ENCODE measurements around the gene MED25. TPM values are rescaled to one million over a fixed set of nuclear protein-coding genes. Genes with fewer than 3 reads are reported as not detected.

The MED25 gene
- total and polyA plus RNA-seq, 2 of the 8 experiments (the other 6 are each of a cell fraction or from before 2014, with no cell fraction given) = 21.6 to 71.4 TPM

DNA sequence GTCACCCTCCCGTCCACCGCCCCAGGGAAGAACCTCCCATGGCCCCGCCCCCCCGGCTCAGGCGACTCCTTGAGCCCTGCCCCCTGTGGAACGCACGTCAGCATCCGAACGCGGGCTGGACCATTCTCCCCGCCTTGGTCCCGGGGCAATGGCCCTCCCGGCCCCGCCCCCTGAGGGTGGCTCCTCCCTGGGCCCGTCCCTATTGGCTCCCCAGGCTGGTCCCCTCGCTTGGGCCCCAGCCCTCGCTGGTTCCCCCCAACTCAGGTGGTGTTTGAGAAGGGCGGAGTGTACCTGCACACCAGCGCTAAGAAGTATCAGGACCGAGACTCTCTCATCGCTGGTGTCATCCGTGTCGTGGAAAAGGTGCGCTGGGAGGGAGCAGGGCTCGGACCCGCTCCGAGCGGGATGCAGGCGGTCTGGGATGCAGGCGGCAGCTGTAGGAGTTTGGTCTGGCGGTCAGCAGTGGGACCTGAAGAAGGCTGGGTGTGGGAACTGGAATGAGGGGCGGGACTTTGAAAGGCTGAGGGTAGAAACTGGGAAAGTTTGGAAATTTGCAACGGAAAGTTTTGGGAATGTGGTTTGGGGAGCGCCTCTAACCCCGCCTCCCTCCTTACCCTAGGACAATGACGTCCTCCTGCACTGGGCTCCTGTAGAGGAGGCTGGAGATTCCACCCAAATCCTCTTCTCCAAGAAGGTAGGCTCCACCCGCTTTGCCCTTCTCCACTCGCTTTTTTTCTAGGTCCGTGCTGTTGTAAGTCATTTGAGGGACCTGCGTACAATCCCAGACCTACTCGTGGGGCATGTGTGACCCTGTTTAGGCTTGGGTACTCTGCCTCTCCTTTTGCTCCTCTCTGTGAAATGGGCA is 60.0 kb downstream of the MED25 start:
- Histone ChIP-seq H3K23ac (ENCODE audit: insufficient read length) (no peak overlapping the region), H4K8ac (ENCODE audit: extremely low read depth, insufficient read depth, low read length) (peak overlapping the region; percentile 98), H3K79me1 (ENCODE audit: low read depth, low read length) (peaks cover 16% of the 10 kb centered on the region), H3K4me3 (ENCODE audit: extremely low read depth in 1 of 4, insufficient read depth in 2 of 4, low read depth in 3 of 4, low read length in 4 of 4) (peak overlapping the region; percentile 70 to 95 (median 91)), H2BK12ac (ENCODE audit: low read depth, low read length) (peak overlapping the region; percentile 96), H3K23me2 (ENCODE audit: low read depth, low read length) (peaks cover 16% of the 10 kb centered on the region), H3K18ac (ENCODE audit: extremely low read depth, low read length) (peak overlapping the region; percentile 99; the same call in 1 of the 2 replicates), H3K9ac (replicated peaks in 1 of 4; ENCODE audit: extremely low read depth in 1 of 4, low read depth in 3 of 4, low read length in 3 of 4) (peak overlapping the region; percentile 80 to 98 (median 96)), H2BK5ac (ENCODE audit: low read depth, low read length) (peak overlapping the region; percentile 99), H3K36me3 (ENCODE audit: control insufficient read depth in 2 of 4, insufficient read depth in 4 of 4, low read length in 3 of 4) (peaks cover 14 to 38% (median 31%) of the 10 kb centered on the region in 4 experiments), H2BK15ac (ENCODE audit: low read length) (0 out of 2 replicates have a peak overlapping the region, but pooled peaks have one; percentile 65), H3K4me1 (replicated peaks in 1 of 4; ENCODE audit: control insufficient read depth in 3 of 4, insufficient read depth in 4 of 4, low read length in 3 of 4) (peaks cover 0 to 13% (median 7%) of the 10 kb centered on the region in 4 experiments; a peak in 6 of 7 replicates), H2BK120ac (replicated peaks; ENCODE audit: low read depth, low read length) (no peak overlapping the region), H2BK20ac (ENCODE audit: low read length) (0 out of 2 replicates have a peak overlapping the region, but pooled peaks have one; percentile 61), H3K4me2 (ENCODE audit: insufficient read depth in 1 of 2, low read depth in 2 of 2, low read length in 2 of 2) (peak overlapping the region; percentile 90 to 92), H3K27me3 (replicated peaks in 1 of 4; ENCODE audit: control insufficient read depth in 3 of 4, extremely low read depth in 1 of 4, insufficient read depth in 3 of 4, low read length in 3 of 4) (no peaks in the 10 kb centered on the region), H2AFZ (ENCODE audit: low read length) (peak overlapping the region; percentile 83; the same call in 1 of the 2 replicates), H3K9me3 (ENCODE audit: insufficient read depth in 2 of 2, low read depth in 1 of 2, low read length in 1 of 2) (no peaks in the 10 kb centered on the region), H3K27ac (ENCODE audit: low read depth, low read length) (peak overlapping the region; percentile 99), H3K79me2 (ENCODE audit: control insufficient read depth in 1 of 2, insufficient read depth in 2 of 2, low read length in 2 of 2) (peaks cover 0 to 30% of the 10 kb centered on the region in 2 experiments; a peak in 2 of 4 replicates), H3K56ac (replicated peaks; ENCODE audit: insufficient read length, low read depth, low read length) (peak overlapping the region; percentile 92), H4K5ac (ENCODE audit: insufficient read length, low read depth, low read length) (peak overlapping the region; percentile 86), H4K91ac (replicated peaks; ENCODE audit: insufficient read length, low read length) (peak overlapping the region; percentile 85), H4K20me1 (replicated peaks in 1 of 2; ENCODE audit: control insufficient read depth in 1 of 2, insufficient read depth in 2 of 2, low read length in 2 of 2) (peaks cover 10 to 12% of the 10 kb centered on the region in 2 experiments), H3K14ac (ENCODE audit: insufficient read length) (no peak overlapping the region), H3K4ac (replicated peaks; ENCODE audit: insufficient read length, low read depth, low read length) (peak overlapping the region; percentile 17), H2AK5ac (ENCODE audit: low read depth, low read length) (peak overlapping the region; percentile 75; the same call in 1 of the 2 replicates)
- DNase-seq (ENCODE audit: low read depth in 1 of 2, low spot score in 2 of 2) = peak; percentile 94 to 98
- WGBS, 2 experiments (ENCODE audit: extremely low coverage in 1 of 2, insufficient coverage in 1 of 2, insufficient read length in 1 of 2, insufficient replicate concordance in 2 of 2, low coverage in 1 of 2, low lambda C conversion rate in 2 of 2, missing lambda C conversion rate in 1 of 2) = 4% methylated on average over 34 of the region's 41 CpGs; no CpG with 5 or more reads in 1 of the 2 experiments
- FAIRE-seq = no peak
- ChIA-PET POLR2A (ENCODE audit: partially characterized antibody) (interaction anchor here (1.0 to 6.2 kb wide), 11 partner anchors 11 to 202 kb away, joined by 3 to 76 read pairs (median 6); partner anchors contain the start of genes ATF5, MED25, NUP62 and PNKP), CTCF (ENCODE audit: partially characterized antibody) (no interaction called here)
- TF ChIP-seq BRCA1 (IDR thresholded peaks at IDR 0.05; ENCODE audit: low read depth, low read length) (no peak), SRF (IDR thresholded peaks at IDR 0.05; ENCODE audit: low read depth, low read length) (no peak), ZNF274 (IDR thresholded peaks at IDR 0.05; ENCODE audit: borderline replicate concordance, extremely low read depth, low read length) (no peak), SIN3A (conservative IDR thresholded peaks at IDR 0.05 in 1 of 2, IDR thresholded peaks at IDR 0.05 in 1 of 2; ENCODE audit: low read depth in 1 of 2, low read length in 2 of 2) (peak; percentile 31 to 68; a peak in 1 of 4 replicates), YY1 (IDR thresholded peaks at IDR 0.05; ENCODE audit: low read depth, low read length) (no peak), RAD21 (IDR thresholded peaks at IDR 0.05 in 1 of 2, conservative IDR thresholded peaks at IDR 0.05 in 1 of 2; ENCODE audit: low read depth in 2 of 2, low read length in 2 of 2) (no peak), POLR2AphosphoS5 (IDR thresholded peaks at IDR 0.05; ENCODE audit: low read depth, low read length) (0 out of 2 replicates have a peak, but pooled peaks have one; percentile 16), KDM4A (IDR thresholded peaks at IDR 0.05; ENCODE audit: low read depth, low read length, severe bottlenecking) (peak; percentile 66), ASH2L (IDR thresholded peaks at IDR 0.05; ENCODE audit: low read length) (peak; percentile 30)
- TF ChIP-seq, protein P1, sequence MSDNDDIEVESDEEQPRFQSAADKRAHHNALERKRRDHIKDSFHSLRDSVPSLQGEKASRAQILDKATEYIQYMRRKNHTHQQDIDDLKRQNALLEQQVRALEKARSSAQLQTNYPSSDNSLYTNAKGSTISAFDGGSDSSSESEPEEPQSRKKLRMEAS (IDR thresholded peaks at IDR 0.05) = 0 out of 2 replicates have a peak, but pooled peaks have one; percentile 21
